GM12878 (cell line): ENCODE results near the gene SALL1. TPM values are rescaled to one million over a fixed set of nuclear protein-coding genes. Genes with fewer than 3 reads are reported as not detected.

Source experiments
- ATAC-seq: fragments of 200-7000 bp; cut with Tn5 transposase; 3 replicates; pipeline ENCODE4 v1.9.1; 2020; ENCODE audit warnings: mild to moderate bottlenecking, moderate library complexity
- BruUV-seq: library from RNA; stranded (reverse); fragments of 400-500 nt; replicated peaks from 2 replicates; lab custom pipeline; 2021; lab: Mats Ljungman, UMichigan
- CTCF ChIA-PET: fragments of 300-600 bp; sonication (Branson Sonifier 250); formaldehyde crosslinking; extraction: SDS; loops from one replicate; lab custom pipeline; 2021; ENCODE audit warnings: inconsistent platforms; lab: Yijun Ruan, JAX
- POLR2A ChIA-PET: fragments of 350-600 bp; formaldehyde crosslinking; extraction: SDS; loops from one replicate; lab custom pipeline; 2021; ENCODE audit warnings: inconsistent platforms; lab: Charles Lee
- RAD21 ChIA-PET: fragments of 300-600 bp; sonication (Branson Sonifier 250); formaldehyde crosslinking; loops from one replicate; lab custom pipeline; 2023; ENCODE audit warnings: antibody characterized with exemption; ENCODE audit not compliant: unreplicated experiment; lab: Charles Lee
- SMC1A ChIA-PET: fragments of 300-600 bp; sonication (Branson Sonifier 250); formaldehyde crosslinking; loops from one replicate; lab custom pipeline; 2023; ENCODE audit not compliant: unreplicated experiment, uncharacterized antibody; lab: Charles Lee
- DNase-seq: peaks from one replicate; pipeline ENCODE4 v3.0.0-alpha.2; 2011; ENCODE audit warnings: low read depth, low spot score
- FAIRE-seq: peaks from 3 replicates; lab custom pipeline; 2011; peaks lifted over from hg19 to GRCh38; lab: Jason Lieb, UNC
- H2AFZ ChIP-seq: 2 replicates; pipeline ENCODE4 v1.6.0; 2011; ENCODE audit warnings: low read depth, low read length, control low read depth; ENCODE audit not compliant: control insufficient read depth
- H3K27ac ChIP-seq: 2 replicates; pipeline ENCODE4 v1.5.1; 2011; ENCODE audit warnings: control low read depth; ENCODE audit not compliant: control insufficient read depth, insufficient read depth
- H3K27me3 ChIP-seq, 2 experiments: replicated peaks in 1 of 2; 2 replicates each; pipeline versions ENCODE4 v1.6.0 to v1.6.1; 2011; ENCODE audit warnings: low read length in 1 of 2; ENCODE audit not compliant: control insufficient read depth in 2 of 2, insufficient read depth in 2 of 2
- H3K36me3 ChIP-seq, 2 experiments: 2 replicates each; pipeline ENCODE4 v1.5.1; 2011; ENCODE audit warnings: low read length in 1 of 2; ENCODE audit not compliant: control insufficient read depth in 2 of 2, insufficient read depth in 2 of 2
- H3K4me1 ChIP-seq: 2 replicates; pipeline ENCODE4 v1.6.1; 2011; ENCODE audit warnings: mild to moderate bottlenecking, low read length, moderate library complexity, mixed read lengths; ENCODE audit not compliant: control insufficient read depth, insufficient read depth
- H3K4me2 ChIP-seq: 2 replicates; pipeline ENCODE4 v1.6.0; 2011; ENCODE audit warnings: control low read depth; ENCODE audit not compliant: control insufficient read depth, insufficient read depth
- H3K4me3 ChIP-seq: fragments of 200-600 bp; sonication (generic); 2 replicates; pipeline ENCODE4 v1.5.1; 2016
- H3K79me2 ChIP-seq: 2 replicates; pipeline ENCODE4 v1.6.0; 2011; ENCODE audit warnings: low read length; ENCODE audit not compliant: control insufficient read depth, insufficient read depth
- H3K9ac ChIP-seq: 2 replicates; pipeline ENCODE4 v1.8.0; 2011; ENCODE audit warnings: low read length, control low read depth, mixed read lengths; ENCODE audit not compliant: control insufficient read depth, insufficient read depth
- H3K9me3 ChIP-seq: replicated peaks from 3 replicates; pipeline ENCODE4 v1.5.1; 2011; ENCODE audit warnings: mild to moderate bottlenecking, low read length; ENCODE audit not compliant: control insufficient read depth, insufficient read depth
- H4K20me1 ChIP-seq: 2 replicates; pipeline ENCODE4 v1.6.0; 2011; ENCODE audit not compliant: control insufficient read depth, insufficient read depth
- FOS ChIP-seq: IDR thresholded peaks from 3 replicates; pipeline ENCODE4 v1.6.1; 2011; ENCODE audit warnings: borderline replicate concordance; ENCODE audit not compliant: insufficient read length; ENCODE audit errors: extremely low read depth
- HDAC6 ChIP-seq: fragments of 200-600 bp; sonication (generic); IDR thresholded peaks from one replicate; pipeline ENCODE4 v1.8.0; 2017; ENCODE audit warnings: antibody characterized with exemption; ENCODE audit not compliant: unreplicated experiment
- IRF3 ChIP-seq: fragments of 450-650 bp; IDR thresholded peaks from 2 replicates; pipeline ENCODE4 v1.6.1; 2014; ENCODE audit warnings: mild to moderate bottlenecking
- MYB ChIP-seq: fragments of 150-350 bp; IDR thresholded peaks from 2 replicates; pipeline ENCODE4 v1.6.1; 2014; ENCODE audit warnings: mild to moderate bottlenecking, low read depth, low read length, borderline replicate concordance
- NFYA ChIP-seq: IDR thresholded peaks from 2 replicates; pipeline ENCODE4 v1.6.1; 2011; ENCODE audit warnings: low read depth, mild to moderate bottlenecking, low read length, improper control_type of control experiment, borderline replicate concordance
- SUZ12 ChIP-seq: fragments of 200-600 bp; sonication (generic); IDR thresholded peaks from one replicate; pipeline ENCODE4 v1.6.1; 2018; ENCODE audit warnings: antibody characterized with exemption, mild to moderate bottlenecking; ENCODE audit not compliant: unreplicated experiment
- TARDBP ChIP-seq: IDR thresholded peaks from 2 replicates; pipeline ENCODE4 v1.6.1; 2016; ENCODE audit warnings: borderline replicate concordance
- TCF12 ChIP-seq: IDR thresholded peaks from 2 replicates; pipeline ENCODE4 v1.6.1; 2011; ENCODE audit warnings: low read depth, mild to moderate bottlenecking, low read length
- ZNF274 ChIP-seq: IDR thresholded peaks from one replicate; pipeline ENCODE4 v1.8.0; 2011; ENCODE audit not compliant: insufficient read length, insufficient read depth
- WGBS: methylation state at CpG from one replicate; pipeline ENCODE4 v1.1.6; 2016; ENCODE audit warnings: low lambda C conversion rate; ENCODE audit not compliant: insufficient replicate concordance, insufficient coverage; ENCODE audit errors: missing lambda C conversion rate; 5-methylcytosine and 5-hydroxymethylcytosine counted together
- in situ Hi-C: fragments of 300-500 bp; cut with MboI; formaldehyde crosslinking; loops from 9 replicates; pipeline ENCODE4 v1.14.3; 2018; ENCODE audit warnings: mixed read lengths
- intact Hi-C: fragments of 100-400 bp; cut with micrococcal nuclease; formaldehyde crosslinking; loops from one replicate; pipeline ENCODE4 v1.14.2; 2022; ENCODE audit not compliant: unreplicated experiment
- polyA plus RNA-seq, 11 experiments: library from polyadenylated mRNA; depleted of rRNA in 4 of 11; unstranded in 6 of 11; stranded (reverse) in 5 of 11; fragments of >200 nt; fragmentation: Nextera tagmentation in 4 of 11; fragmentation: Illumina TruSeq in 1 of 11; extraction: Ambion mirVana in 4 of 11; extraction: Trizol in 1 of 11; gene quantifications; 1 replicate in 1 of 11; 2 replicates in 10 of 11; pipeline versions ENCODE4 v1.2.1 to v1.2.3, GENCODE V29; 2011 to 2016; ENCODE audit warnings: inconsistent platforms in 2 of 11, missing spikeins in 2 of 11, low read depth in 1 of 11
- total RNA-seq, 4 experiments: library from RNA; depleted of rRNA in 3 of 4; stranded (reverse); fragments of >200 nt in 3 of 4; fragmentation: Illumina TruSeq in 1 of 4; extraction: Trizol in 1 of 4; gene quantifications; 2 replicates each; pipeline versions ENCODE4 v1.2.1 to v1.2.3, GENCODE V29; 2013 to 2021
- TF ChIP-seq, protein P1 (sequence below): fragments of 450-650 bp; IDR thresholded peaks from 2 replicates; pipeline ENCODE4 v1.6.1; 2017; ENCODE audit warnings: mild to moderate bottlenecking, moderate library complexity
- TF ChIP-seq, protein P2 (sequence below): fragments of 450-650 bp; IDR thresholded peaks from 2 replicates; pipeline ENCODE4 v1.6.1; 2017; ENCODE audit warnings: mild to moderate bottlenecking, moderate library complexity

The SALL1 gene
- total and polyA plus RNA-seq, 10 of the 15 experiments (the other 5 are each of a cell fraction or from before 2014, with no cell fraction given), result 0.01 to 0.08 (median 0.03) TPM; not detected in 6

DNA sequence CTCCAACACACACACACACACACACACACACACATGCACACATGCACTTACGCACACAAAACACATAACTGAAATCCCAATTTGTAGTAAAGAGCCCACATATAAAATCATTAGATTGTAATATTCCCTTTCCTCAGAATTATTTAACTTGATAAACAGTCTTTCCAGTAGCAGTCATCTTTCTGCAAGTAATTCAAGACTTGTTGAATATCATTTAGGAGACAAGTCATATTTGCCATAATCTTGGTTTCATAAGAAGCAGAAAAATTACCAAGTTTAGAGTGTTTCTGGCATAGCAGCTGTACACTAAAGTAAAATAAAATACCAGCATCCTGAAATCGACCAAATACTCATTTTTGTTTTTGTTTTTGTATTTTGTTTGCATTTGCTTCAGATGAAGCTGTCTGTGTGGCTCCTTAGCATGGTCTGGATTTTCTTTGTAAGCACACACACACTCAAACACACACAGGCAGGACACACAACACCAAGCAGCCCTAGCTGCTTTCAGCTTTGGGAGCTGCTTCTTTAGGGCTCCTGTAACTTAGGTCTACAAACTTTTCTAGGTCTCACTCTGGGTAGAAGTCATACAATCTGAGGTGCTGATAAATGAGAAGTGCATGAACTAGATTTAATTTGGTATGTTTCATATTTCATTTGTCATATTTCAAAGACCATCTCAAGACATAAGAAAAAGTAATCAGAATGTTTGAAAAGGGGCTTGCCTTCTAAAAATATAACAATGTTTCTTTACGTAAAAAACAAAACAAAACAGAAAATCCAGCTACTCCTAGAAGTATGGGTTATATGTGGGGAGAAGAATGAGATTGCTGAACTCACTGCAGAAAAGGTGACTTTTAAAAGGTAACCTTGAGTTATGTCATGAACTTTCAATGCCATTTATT is 3.0 kb downstream of the SALL1 start:
- 29% methylated on average over 3 of the region's 3 CpGs for WGBS
- H4K20me1 ChIP-seq, result no peaks in the 10 kb centered on the region
- ChIA-PET CTCF (interaction anchor here (1.0 to 1.8 kb wide), 4 partner anchors 65 to 617 kb away, joined by 3 to 7 read pairs (median 4); no protein-coding TSS in a partner anchor), POLR2A (no interaction called here), RAD21 (no interaction called here), SMC1A (interaction anchor here (0.9 to 1.1 kb wide), 3 partner anchors 38 to 204 kb away, joined by 3 read pairs; no protein-coding TSS in a partner anchor)
- ATAC-seq (no peak), DNase-seq (no peak), FAIRE-seq (no peak)
- H3K4me1 ChIP-seq, result no peaks in the 10 kb centered on the region
- no TSS peak for BruUV-seq
- peaks cover 2% of the 10 kb centered on the region; the same call in 1 of the 3 replicates for H3K9me3 ChIP-seq
- H3K9ac ChIP-seq, result no peak overlapping the region
- H3K27ac ChIP-seq, result no peak overlapping the region
- peaks cover 1 to 8% of the 10 kb centered on the region in 2 experiments for H3K27me3 ChIP-seq
- no peak overlapping the region for H3K4me3 ChIP-seq
- no peaks in the 10 kb centered on the region for H3K79me2 ChIP-seq
- no peak overlapping the region for H3K4me2 ChIP-seq
- intact Hi-C loops, result no loop called here
- in situ Hi-C loops, result no loop called here
- no peaks in the 10 kb centered on the region for H3K36me3 ChIP-seq
- H2AFZ ChIP-seq, result no peak overlapping the region
- TF ChIP-seq FOS, result no peak
- no peak for TF ChIP-seq SUZ12
- no peak for TF ChIP-seq TCF12
- TF ChIP-seq HDAC6, result no peak
- TF ChIP-seq, protein P1, sequence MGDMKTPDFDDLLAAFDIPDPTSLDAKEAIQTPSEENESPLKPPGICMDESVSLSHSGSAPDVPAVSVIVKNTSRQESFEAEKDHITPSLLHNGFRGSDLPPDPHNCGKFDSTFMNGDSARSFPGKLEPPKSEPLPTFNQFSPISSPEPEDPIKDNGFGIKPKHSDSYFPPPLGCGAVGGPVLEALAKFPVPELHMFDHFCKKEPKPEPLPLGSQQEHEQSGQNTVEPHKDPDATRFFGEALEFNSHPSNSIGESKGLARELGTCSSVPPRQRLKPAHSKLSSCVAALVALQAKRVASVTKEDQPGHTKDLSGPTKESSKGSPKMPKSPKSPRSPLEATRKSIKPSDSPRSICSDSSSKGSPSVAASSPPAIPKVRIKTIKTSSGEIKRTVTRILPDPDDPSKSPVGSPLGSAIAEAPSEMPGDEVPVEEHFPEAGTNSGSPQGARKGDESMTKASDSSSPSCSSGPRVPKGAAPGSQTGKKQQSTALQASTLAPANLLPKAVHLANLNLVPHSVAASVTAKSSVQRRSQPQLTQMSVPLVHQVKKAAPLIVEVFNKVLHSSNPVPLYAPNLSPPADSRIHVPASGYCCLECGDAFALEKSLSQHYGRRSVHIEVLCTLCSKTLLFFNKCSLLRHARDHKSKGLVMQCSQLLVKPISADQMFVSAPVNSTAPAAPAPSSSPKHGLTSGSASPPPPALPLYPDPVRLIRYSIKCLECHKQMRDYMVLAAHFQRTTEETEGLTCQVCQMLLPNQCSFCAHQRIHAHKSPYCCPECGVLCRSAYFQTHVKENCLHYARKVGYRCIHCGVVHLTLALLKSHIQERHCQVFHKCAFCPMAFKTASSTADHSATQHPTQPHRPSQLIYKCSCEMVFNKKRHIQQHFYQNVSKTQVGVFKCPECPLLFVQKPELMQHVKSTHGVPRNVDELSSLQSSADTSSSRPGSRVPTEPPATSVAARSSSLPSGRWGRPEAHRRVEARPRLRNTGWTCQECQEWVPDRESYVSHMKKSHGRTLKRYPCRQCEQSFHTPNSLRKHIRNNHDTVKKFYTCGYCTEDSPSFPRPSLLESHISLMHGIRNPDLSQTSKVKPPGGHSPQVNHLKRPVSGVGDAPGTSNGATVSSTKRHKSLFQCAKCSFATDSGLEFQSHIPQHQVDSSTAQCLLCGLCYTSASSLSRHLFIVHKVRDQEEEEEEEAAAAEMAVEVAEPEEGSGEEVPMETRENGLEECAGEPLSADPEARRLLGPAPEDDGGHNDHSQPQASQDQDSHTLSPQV, result no peak
- no peak for TF ChIP-seq TARDBP
- TF ChIP-seq MYB, result no peak
- TF ChIP-seq, protein P2, sequence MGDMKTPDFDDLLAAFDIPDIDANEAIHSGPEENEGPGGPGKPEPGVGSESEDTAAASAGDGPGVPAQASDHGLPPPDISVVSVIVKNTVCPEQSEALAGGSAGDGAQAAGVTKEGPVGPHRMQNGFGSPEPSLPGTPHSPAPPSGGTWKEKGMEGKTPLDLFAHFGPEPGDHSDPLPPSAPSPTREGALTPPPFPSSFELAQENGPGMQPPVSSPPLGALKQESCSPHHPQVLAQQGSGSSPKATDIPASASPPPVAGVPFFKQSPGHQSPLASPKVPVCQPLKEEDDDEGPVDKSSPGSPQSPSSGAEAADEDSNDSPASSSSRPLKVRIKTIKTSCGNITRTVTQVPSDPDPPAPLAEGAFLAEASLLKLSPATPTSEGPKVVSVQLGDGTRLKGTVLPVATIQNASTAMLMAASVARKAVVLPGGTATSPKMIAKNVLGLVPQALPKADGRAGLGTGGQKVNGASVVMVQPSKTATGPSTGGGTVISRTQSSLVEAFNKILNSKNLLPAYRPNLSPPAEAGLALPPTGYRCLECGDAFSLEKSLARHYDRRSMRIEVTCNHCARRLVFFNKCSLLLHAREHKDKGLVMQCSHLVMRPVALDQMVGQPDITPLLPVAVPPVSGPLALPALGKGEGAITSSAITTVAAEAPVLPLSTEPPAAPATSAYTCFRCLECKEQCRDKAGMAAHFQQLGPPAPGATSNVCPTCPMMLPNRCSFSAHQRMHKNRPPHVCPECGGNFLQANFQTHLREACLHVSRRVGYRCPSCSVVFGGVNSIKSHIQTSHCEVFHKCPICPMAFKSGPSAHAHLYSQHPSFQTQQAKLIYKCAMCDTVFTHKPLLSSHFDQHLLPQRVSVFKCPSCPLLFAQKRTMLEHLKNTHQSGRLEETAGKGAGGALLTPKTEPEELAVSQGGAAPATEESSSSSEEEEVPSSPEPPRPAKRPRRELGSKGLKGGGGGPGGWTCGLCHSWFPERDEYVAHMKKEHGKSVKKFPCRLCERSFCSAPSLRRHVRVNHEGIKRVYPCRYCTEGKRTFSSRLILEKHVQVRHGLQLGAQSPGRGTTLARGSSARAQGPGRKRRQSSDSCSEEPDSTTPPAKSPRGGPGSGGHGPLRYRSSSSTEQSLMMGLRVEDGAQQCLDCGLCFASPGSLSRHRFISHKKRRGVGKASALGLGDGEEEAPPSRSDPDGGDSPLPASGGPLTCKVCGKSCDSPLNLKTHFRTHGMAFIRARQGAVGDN, result no peak
- no peak for TF ChIP-seq ZNF274
- no peak for TF ChIP-seq IRF3
- no peak for TF ChIP-seq NFYA
